ENCODE data around the gene TEP1. TPM values are rescaled to one million over a fixed set of nuclear protein-coding genes. Genes with fewer than 3 reads are reported as not detected.

Gene TEP1
- total and polyA plus RNA-seq, 2 experiments from 2014 or later: 5.2 to 12.9 TPM

DNA sequence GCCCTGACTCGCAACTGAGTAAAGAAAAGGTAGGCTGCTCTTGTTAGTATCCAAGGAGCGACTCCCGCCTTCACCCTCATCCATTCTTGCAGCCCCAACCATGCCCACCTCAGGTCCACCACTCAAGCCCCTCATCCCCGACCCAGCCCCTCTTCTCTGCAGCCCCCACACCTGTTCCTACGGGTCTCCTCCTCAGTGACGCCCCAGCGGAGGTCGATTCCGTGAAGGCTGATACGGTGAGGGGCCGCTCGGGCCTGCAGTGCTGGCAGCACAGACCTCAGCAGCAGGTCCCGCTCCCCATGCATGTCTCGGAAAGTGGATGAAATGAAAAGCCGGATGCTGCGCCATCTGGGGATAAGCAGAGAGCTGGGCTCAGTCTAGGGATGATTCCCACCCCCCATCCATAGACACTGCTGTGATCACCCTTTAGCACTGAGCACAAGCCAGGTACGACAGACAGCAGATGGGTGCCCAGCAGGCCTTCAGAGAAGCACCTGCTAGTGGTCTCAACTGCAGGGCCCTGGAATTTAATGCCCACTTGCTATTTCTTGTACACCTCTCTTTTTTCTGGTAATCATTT, 26.9 kb downstream of the TEP1 start:
- no peaks in the 10 kb centered on the region for H3K27me3 ChIP-seq (replicated peaks; ENCODE audit: insufficient read depth)
- peaks cover 50% of the 10 kb centered on the region; the same call in 1 of the 2 replicates for H3K36me3 ChIP-seq (ENCODE audit: low read depth)
- in situ Hi-C loops (cut with MboI): no loop called here

DNA sequence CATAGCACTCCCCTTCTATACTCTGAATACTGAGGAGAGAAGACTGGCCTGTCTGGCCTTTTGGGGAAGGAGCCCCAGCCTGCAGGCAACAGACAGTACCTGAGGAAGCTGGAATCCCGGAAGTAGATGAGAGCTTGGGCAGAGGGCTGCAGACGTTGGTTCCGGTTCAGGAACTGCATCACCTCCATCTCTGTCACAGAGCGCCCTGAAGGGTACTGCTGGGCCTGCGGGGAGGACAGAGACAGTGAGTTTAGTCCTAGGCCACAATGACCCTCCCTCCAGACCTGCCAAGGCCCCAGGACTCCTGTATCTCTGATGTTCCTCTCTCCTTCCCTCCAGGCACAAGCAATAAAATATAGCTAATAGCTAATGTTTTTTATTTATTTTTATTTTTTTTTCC, 28.4 kb downstream of the TEP1 start:
- Histone ChIP-seq H3K27me3 (replicated peaks; ENCODE audit: insufficient read depth) (no peaks in the 10 kb centered on the region), H3K4me2 (ENCODE audit: unreplicated experiment) (no peak overlapping the region), H3K9me3 (ENCODE audit: low read depth) (no peaks in the 10 kb centered on the region), H3K4me1 (ENCODE audit: insufficient read depth) (no peaks in the 10 kb centered on the region), H3K9me2 (ENCODE audit: insufficient read depth) (no peaks in the 10 kb centered on the region), H3F3A (ENCODE audit: insufficient read depth) (no peaks in the 10 kb centered on the region), H3K27ac (no peak overlapping the region), H4K20me1 (ENCODE audit: insufficient read depth) (no peaks in the 10 kb centered on the region), H3K79me2 (ENCODE audit: insufficient read depth) (no peaks in the 10 kb centered on the region), H3K9ac (no peak overlapping the region), H2AFZ (no peak overlapping the region), H3K4me3 (no peak overlapping the region), H3K36me3 (ENCODE audit: low read depth) (peaks cover 43% of the 10 kb centered on the region; the same call in 1 of the 2 replicates)
- no peak for DNase-seq
- in situ Hi-C loops (cut with MboI): no loop called here
- TF ChIP-seq EZH2phosphoT487 (IDR thresholded peaks at IDR 0.05; ENCODE audit: insufficient read depth, low read depth): no peak
- WGBS, 2 experiments (ENCODE audit: low coverage in 1 of 2, low lambda C conversion rate in 2 of 2, missing lambda C conversion rate in 2 of 2): 96 to 98% methylated on average over 5 of the region's 5 CpGs

More for the DNA sequence above, 26.9 kb downstream of the TEP1 start:
- Histone ChIP-seq H3K9me3 (ENCODE audit: low read depth) (no peaks in the 10 kb centered on the region), H2AFZ (no peak overlapping the region), H3F3A (ENCODE audit: insufficient read depth) (no peaks in the 10 kb centered on the region), H4K20me1 (ENCODE audit: insufficient read depth) (no peaks in the 10 kb centered on the region), H3K27ac (no peak overlapping the region), H3K4me3 (no peak overlapping the region), H3K79me2 (ENCODE audit: insufficient read depth) (no peaks in the 10 kb centered on the region), H3K9me2 (ENCODE audit: insufficient read depth) (no peaks in the 10 kb centered on the region), H3K9ac (no peak overlapping the region), H3K4me2 (ENCODE audit: unreplicated experiment) (no peak overlapping the region), H3K4me1 (ENCODE audit: insufficient read depth) (no peaks in the 10 kb centered on the region)
- TF ChIP-seq EZH2phosphoT487 (IDR thresholded peaks at IDR 0.05; ENCODE audit: insufficient read depth, low read depth) (no peak), EZH2 (IDR thresholded peaks at IDR 0.05; ENCODE audit: insufficient read depth, poor library complexity, severe bottlenecking) (no peak)
- 97 to 98% methylated on average over 16 to 17 of the region's 17 CpGs for WGBS, 2 experiments (ENCODE audit: low coverage in 1 of 2, low lambda C conversion rate in 2 of 2, missing lambda C conversion rate in 2 of 2)
- DNase-seq: no peak

DNA sequence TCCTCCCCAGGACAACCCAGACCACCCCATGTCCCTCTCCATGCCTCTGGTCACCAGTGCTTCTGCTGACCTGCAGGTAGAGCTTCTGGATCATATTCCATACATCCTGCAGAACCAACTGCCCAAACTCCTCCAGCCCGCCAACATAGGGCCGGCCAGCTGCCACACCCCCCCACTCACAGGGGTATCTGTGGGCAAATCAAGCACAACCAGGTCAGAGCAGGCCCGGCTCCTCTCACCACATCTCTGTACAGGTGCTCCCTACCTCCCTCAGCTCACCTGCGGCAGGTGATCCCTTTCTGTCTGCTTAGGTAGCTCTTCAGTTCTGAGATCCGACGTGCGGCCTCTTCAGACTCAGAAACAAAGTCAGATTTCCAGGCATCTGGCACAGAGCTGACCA, 29.0 kb downstream of the TEP1 start:
- no peak overlapping the region for H3K27ac ChIP-seq
- H2AFZ ChIP-seq: no peak overlapping the region
- WGBS, 2 experiments (ENCODE audit: low coverage in 1 of 2, low lambda C conversion rate in 2 of 2, missing lambda C conversion rate in 2 of 2): 83 to 84% methylated on average over 7 of the region's 7 CpGs
- TF ChIP-seq EZH2 (IDR thresholded peaks at IDR 0.05; ENCODE audit: insufficient read depth, poor library complexity, severe bottlenecking) (no peak), EZH2phosphoT487 (IDR thresholded peaks at IDR 0.05; ENCODE audit: insufficient read depth, low read depth) (no peak)
- no peak overlapping the region for H3K9ac ChIP-seq
- in situ Hi-C loops (cut with MboI): no loop called here
- no peak overlapping the region for H3K4me3 ChIP-seq
- no peaks in the 10 kb centered on the region for H3K9me3 ChIP-seq (ENCODE audit: low read depth)
- H3K4me1 ChIP-seq (ENCODE audit: insufficient read depth): no peaks in the 10 kb centered on the region
- no peaks in the 10 kb centered on the region for H4K20me1 ChIP-seq (ENCODE audit: insufficient read depth)
- no peaks in the 10 kb centered on the region for H3K9me2 ChIP-seq (ENCODE audit: insufficient read depth)
- DNase-seq: no peak
- no peak overlapping the region for H3K4me2 ChIP-seq (ENCODE audit: unreplicated experiment)
- H3K27me3 ChIP-seq (replicated peaks; ENCODE audit: insufficient read depth): no peaks in the 10 kb centered on the region
- H3K79me2 ChIP-seq (ENCODE audit: insufficient read depth): no peaks in the 10 kb centered on the region
- no peaks in the 10 kb centered on the region for H3F3A ChIP-seq (ENCODE audit: insufficient read depth)
- H3K36me3 ChIP-seq (ENCODE audit: low read depth): peaks cover 49% of the 10 kb centered on the region

DNA sequence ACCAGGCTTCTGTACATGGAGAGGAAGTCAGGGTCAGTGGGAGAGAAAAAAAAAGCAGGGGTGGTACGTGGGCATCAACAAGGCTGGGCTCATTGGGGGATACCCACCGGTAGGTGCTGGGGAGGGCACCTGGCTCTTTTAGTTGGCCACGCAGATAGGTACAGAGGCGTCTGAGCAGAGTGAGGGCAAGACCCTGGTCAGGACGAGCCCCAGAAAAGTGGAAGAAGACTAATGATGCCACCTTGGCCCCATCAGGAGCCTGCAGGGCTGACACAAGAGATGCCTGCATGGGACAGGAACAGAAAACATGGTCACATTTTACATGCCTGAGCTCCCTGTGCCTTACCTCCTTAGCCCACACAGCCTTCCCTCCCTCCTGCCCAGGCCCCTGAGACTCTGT, 29.7 kb downstream of the TEP1 start:
- Histone ChIP-seq H3K27ac (no peak overlapping the region), H2AFZ (no peak overlapping the region), H3K36me3 (ENCODE audit: low read depth) (peaks cover 51% of the 10 kb centered on the region), H3K27me3 (replicated peaks; ENCODE audit: insufficient read depth) (no peaks in the 10 kb centered on the region), H3K4me1 (ENCODE audit: insufficient read depth) (no peaks in the 10 kb centered on the region), H3K79me2 (ENCODE audit: insufficient read depth) (no peaks in the 10 kb centered on the region), H3F3A (ENCODE audit: insufficient read depth) (no peaks in the 10 kb centered on the region), H3K9me3 (ENCODE audit: low read depth) (no peaks in the 10 kb centered on the region), H3K4me2 (ENCODE audit: unreplicated experiment) (no peak overlapping the region), H3K9ac (no peak overlapping the region), H4K20me1 (ENCODE audit: insufficient read depth) (no peaks in the 10 kb centered on the region), H3K4me3 (no peak overlapping the region), H3K9me2 (ENCODE audit: insufficient read depth) (no peaks in the 10 kb centered on the region)
- no peak for TF ChIP-seq EZH2phosphoT487 (IDR thresholded peaks at IDR 0.05; ENCODE audit: insufficient read depth, low read depth)
- TF ChIP-seq EZH2 (IDR thresholded peaks at IDR 0.05; ENCODE audit: insufficient read depth, poor library complexity, severe bottlenecking): no peak
- DNase-seq: no peak
- in situ Hi-C loops (cut with MboI): no loop called here
- WGBS, 2 experiments (ENCODE audit: low coverage in 1 of 2, low lambda C conversion rate in 2 of 2, missing lambda C conversion rate in 2 of 2): 78 to 81% methylated on average over 5 of the region's 5 CpGs

DNA sequence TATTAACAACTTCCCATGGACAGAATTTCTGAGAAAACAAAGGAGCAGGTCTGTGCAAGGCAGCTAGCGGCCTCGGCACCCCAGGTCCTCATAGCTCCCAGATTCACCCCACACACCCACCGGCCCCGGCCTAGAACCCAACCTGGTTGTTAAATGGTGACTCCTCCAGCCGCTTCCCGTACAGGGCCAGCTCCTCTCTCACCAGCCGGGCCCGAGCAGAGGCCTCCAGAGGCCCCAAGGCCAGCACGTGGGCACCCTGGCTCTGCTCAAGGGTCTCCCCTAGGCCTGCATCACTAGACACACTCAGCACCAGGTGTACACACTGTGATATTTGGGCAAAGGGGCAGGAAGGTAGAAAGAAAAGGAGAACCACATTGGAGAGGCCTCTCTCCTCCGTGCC, 30.3 kb downstream of the TEP1 start:
- Histone ChIP-seq H3F3A (ENCODE audit: insufficient read depth) (no peaks in the 10 kb centered on the region), H3K4me3 (no peak overlapping the region), H3K27me3 (replicated peaks; ENCODE audit: insufficient read depth) (no peaks in the 10 kb centered on the region), H3K79me2 (ENCODE audit: insufficient read depth) (no peaks in the 10 kb centered on the region), H3K36me3 (ENCODE audit: low read depth) (peaks cover 45% of the 10 kb centered on the region), H3K27ac (no peak overlapping the region), H3K4me2 (ENCODE audit: unreplicated experiment) (no peak overlapping the region), H3K9me2 (ENCODE audit: insufficient read depth) (no peaks in the 10 kb centered on the region), H2AFZ (no peak overlapping the region), H3K9ac (no peak overlapping the region), H3K4me1 (ENCODE audit: insufficient read depth) (no peaks in the 10 kb centered on the region), H3K9me3 (ENCODE audit: low read depth) (no peaks in the 10 kb centered on the region), H4K20me1 (ENCODE audit: insufficient read depth) (no peaks in the 10 kb centered on the region)
- no peak for DNase-seq
- WGBS, 2 experiments (ENCODE audit: low coverage in 1 of 2, low lambda C conversion rate in 2 of 2, missing lambda C conversion rate in 2 of 2): 98% methylated on average over 10 of the region's 10 CpGs
- TF ChIP-seq EZH2 (IDR thresholded peaks at IDR 0.05; ENCODE audit: insufficient read depth, poor library complexity, severe bottlenecking) (no peak), EZH2phosphoT487 (IDR thresholded peaks at IDR 0.05; ENCODE audit: insufficient read depth, low read depth) (no peak)
- in situ Hi-C loops (cut with MboI): no loop called here

Measured in GM23248 (cell line).